HepG2 (cell line): ENCODE results near the gene NEMF. TPM values are rescaled to one million over a fixed set of nuclear protein-coding genes. Genes with fewer than 3 reads are reported as not detected.

Experiments used
- ATAC-seq: fragments of 200-7000 bp; cut with Tn5 transposase; 3 replicates; pipeline ENCODE4 v1.9.1; 2020; ENCODE audit warnings: mild to moderate bottlenecking, moderate library complexity
- BruUV-seq: library from RNA; stranded (reverse); fragments of 400-500 nt; replicated peaks from 2 replicates; lab custom pipeline; 2021; lab: Mats Ljungman, UMichigan
- CTCF ChIA-PET: fragments of 300-600 bp; formaldehyde crosslinking; extraction: SDS; loops from one replicate; lab custom pipeline; 2021; ENCODE audit warnings: low total read pairs, inconsistent platforms, low intra/inter-chr PET ratio; lab: Yijun Ruan, JAX
- POLR2A ChIA-PET: fragments of 350-600 bp; sonication (Branson Sonifier 250); formaldehyde crosslinking; loops from one replicate; lab custom pipeline; 2020; ENCODE audit warnings: antibody characterized with exemption, inconsistent platforms; lab: Yijun Ruan, JAX
- DNase-seq: peaks from one replicate; pipeline ENCODE4 v3.0.0-alpha.2; 2015; ENCODE audit warnings: low spot score
- FAIRE-seq: peaks from 3 replicates; lab custom pipeline; 2011; peaks lifted over from hg19 to GRCh38; lab: Jason Lieb, UNC
- H2AFZ ChIP-seq: one replicate; pipeline ENCODE4 v1.6.1; 2011; ENCODE audit warnings: low read length, inconsistent platforms
- H3K27ac ChIP-seq: fragments of 300-600 bp; 3 replicates; pipeline ENCODE4 v1.8.0; 2011; ENCODE audit warnings: mixed run types, mild to moderate bottlenecking, mixed read lengths, low read length, inconsistent platforms; ENCODE audit not compliant: insufficient read depth; ENCODE audit errors: extremely low read length
- H3K27me3 ChIP-seq, 2 experiments: fragments of 200-600 bp in 1 of 2; 2 replicates in 1 of 2; 3 replicates in 1 of 2; pipeline versions ENCODE4 v1.6.0 to v1.8.0; 2011; ENCODE audit warnings: low read length in 2 of 2, mild to moderate bottlenecking in 2 of 2, moderate library complexity in 2 of 2, inconsistent platforms in 1 of 2; ENCODE audit not compliant: insufficient read depth in 2 of 2, control insufficient read depth in 1 of 2
- H3K36me3 ChIP-seq, 2 experiments: fragments of 200-600 bp in 1 of 2; replicated peaks in 1 of 2; 2 replicates in 1 of 2; 3 replicates in 1 of 2; pipeline versions ENCODE4 v1.5.1 to v1.8.0; 2011; ENCODE audit warnings: low read length in 2 of 2, inconsistent platforms in 1 of 2; ENCODE audit not compliant: insufficient read depth in 2 of 2, control insufficient read depth in 1 of 2
- H3K4me1 ChIP-seq: 2 replicates; pipeline ENCODE4 v1.5.1; 2012; ENCODE audit warnings: low read length, inconsistent platforms; ENCODE audit not compliant: insufficient read depth
- H3K4me2 ChIP-seq: 2 replicates; pipeline ENCODE4 v1.6.0; 2011; ENCODE audit warnings: low read depth, low read length, inconsistent platforms
- H3K4me3 ChIP-seq, 3 experiments: fragments of 200-600 bp in 1 of 3; sonication (generic), shearing (Covaris generic) in 1 of 3; replicated peaks in 1 of 3; 2 replicates each; pipeline ENCODE4 v1.5.1; 2011 to 2016; ENCODE audit warnings: low read length in 3 of 3, inconsistent platforms in 2 of 3, low read depth in 2 of 3, mild to moderate bottlenecking in 2 of 3, control low read depth in 1 of 3, mixed read lengths in 1 of 3; ENCODE audit not compliant: insufficient read depth in 1 of 3
- H3K79me2 ChIP-seq: one replicate; pipeline ENCODE4 v1.6.1; 2011; ENCODE audit warnings: low read length, inconsistent platforms; ENCODE audit not compliant: insufficient read depth
- H3K9ac ChIP-seq: 2 replicates; pipeline ENCODE4 v1.6.0; 2011; ENCODE audit warnings: mild to moderate bottlenecking, low read depth, low read length, inconsistent platforms; ENCODE audit not compliant: insufficient read depth
- H3K9me3 ChIP-seq: 2 replicates; pipeline ENCODE4 v1.5.1; 2012; ENCODE audit warnings: mild to moderate bottlenecking, low read length
- H4K20me1 ChIP-seq: 2 replicates; pipeline ENCODE4 v1.6.0; 2011; ENCODE audit warnings: inconsistent platforms, mild to moderate bottlenecking, low read length, moderate library complexity; ENCODE audit not compliant: insufficient read depth
- NFE2L2 ChIP-seq: fragments of 150-350 bp; IDR thresholded peaks from 2 replicates; pipeline ENCODE4 v1.6.1; 2014; ENCODE audit warnings: low read length
- ZNF709 ChIP-seq: sonication (generic); formaldehyde crosslinking; IDR thresholded peaks from 2 replicates; pipeline ENCODE4 v1.5.0; 2020; ENCODE audit warnings: mild to moderate bottlenecking, missing genetic modification reagents
- WGBS: methylation state at CpG from one replicate; pipeline ENCODE4 v1.1.6; 2017; ENCODE audit warnings: low lambda C conversion rate; 5-methylcytosine and 5-hydroxymethylcytosine counted together
- in situ Hi-C: cut with HindIII; loops from 2 replicates; pipeline ENCODE4 v1.10.0; 2017; ENCODE audit warnings: low pct_unique_long_range_greater_than_20kb; ENCODE audit not compliant: extremely low pct_ligation_motif_present
- intact Hi-C: fragments of 100-400 bp; cut with micrococcal nuclease; formaldehyde crosslinking; loops from one replicate; pipeline ENCODE4 v1.10.0; 2022; ENCODE audit not compliant: unreplicated experiment
- polyA plus RNA-seq, 8 experiments: library from polyadenylated mRNA; depleted of rRNA in 3 of 8; stranded (reverse) in 7 of 8; unstranded in 1 of 8; fragments of >200 nt; fragmentation: Illumina TruSeq in 4 of 8; extraction: Trizol in 4 of 8; gene quantifications; 2 replicates each; pipeline versions ENCODE4 v1.2.1 to v1.2.3, GENCODE V29; 2011 to 2016; ENCODE audit warnings: low read depth in 4 of 8, missing spikeins in 1 of 8, mixed read lengths in 1 of 8; ENCODE audit not compliant: insufficient read depth in 1 of 8
- total RNA-seq, 5 experiments: library from RNA; depleted of rRNA; stranded (reverse); fragments of >200 nt; fragmentation: Illumina TruSeq; extraction: Trizol; gene quantifications; 2 replicates each; pipeline ENCODE4 v1.2.3, GENCODE V29; 2016; ENCODE audit warnings: low read depth in 1 of 5
- TF ChIP-seq, protein P1 (sequence below): fragments of 450-650 bp; IDR thresholded peaks from 2 replicates; pipeline ENCODE4 v1.6.1; 2017; ENCODE audit warnings: mild to moderate bottlenecking

The NEMF gene
- total and polyA plus RNA-seq, 2 of the 13 experiments (the other 11 are each of a cell fraction or from before 2014, with no cell fraction given) = 21.3 to 57.9 TPM

DNA sequence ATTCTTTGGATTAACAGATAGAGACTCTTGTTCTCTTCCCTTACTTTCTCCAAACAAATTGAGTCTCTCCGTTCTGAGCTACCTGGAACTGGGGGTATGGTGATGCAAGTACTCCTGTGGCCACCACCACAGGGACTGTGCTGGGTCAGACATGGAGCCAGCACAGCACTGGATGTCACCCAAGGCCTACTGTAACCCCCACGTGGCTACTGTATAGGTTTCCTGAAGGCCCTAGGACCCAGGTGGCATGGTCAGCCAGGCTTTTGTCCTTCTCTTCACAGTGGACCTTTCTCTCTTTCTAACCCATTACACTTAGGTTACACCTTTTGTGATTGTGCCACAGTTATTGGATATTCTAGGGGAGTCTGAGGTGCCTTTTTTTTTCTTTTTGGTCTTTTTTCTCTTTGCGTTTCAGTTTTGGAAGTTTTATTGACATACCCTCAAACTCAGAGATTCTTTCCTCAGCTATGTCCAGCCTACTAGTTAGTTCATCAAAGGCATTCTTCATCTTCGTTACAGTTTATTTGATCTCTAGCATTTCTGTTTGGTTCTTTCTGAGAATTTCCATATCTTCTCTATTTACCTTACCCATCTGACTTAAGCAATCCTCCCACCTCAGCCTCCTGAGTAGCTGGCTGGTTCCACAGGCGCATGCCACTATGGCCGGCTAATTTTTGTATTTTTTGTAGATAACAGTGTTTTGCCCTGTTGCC, 90.6 kb downstream of the NEMF start (continued):
- TF ChIP-seq, protein P1, sequence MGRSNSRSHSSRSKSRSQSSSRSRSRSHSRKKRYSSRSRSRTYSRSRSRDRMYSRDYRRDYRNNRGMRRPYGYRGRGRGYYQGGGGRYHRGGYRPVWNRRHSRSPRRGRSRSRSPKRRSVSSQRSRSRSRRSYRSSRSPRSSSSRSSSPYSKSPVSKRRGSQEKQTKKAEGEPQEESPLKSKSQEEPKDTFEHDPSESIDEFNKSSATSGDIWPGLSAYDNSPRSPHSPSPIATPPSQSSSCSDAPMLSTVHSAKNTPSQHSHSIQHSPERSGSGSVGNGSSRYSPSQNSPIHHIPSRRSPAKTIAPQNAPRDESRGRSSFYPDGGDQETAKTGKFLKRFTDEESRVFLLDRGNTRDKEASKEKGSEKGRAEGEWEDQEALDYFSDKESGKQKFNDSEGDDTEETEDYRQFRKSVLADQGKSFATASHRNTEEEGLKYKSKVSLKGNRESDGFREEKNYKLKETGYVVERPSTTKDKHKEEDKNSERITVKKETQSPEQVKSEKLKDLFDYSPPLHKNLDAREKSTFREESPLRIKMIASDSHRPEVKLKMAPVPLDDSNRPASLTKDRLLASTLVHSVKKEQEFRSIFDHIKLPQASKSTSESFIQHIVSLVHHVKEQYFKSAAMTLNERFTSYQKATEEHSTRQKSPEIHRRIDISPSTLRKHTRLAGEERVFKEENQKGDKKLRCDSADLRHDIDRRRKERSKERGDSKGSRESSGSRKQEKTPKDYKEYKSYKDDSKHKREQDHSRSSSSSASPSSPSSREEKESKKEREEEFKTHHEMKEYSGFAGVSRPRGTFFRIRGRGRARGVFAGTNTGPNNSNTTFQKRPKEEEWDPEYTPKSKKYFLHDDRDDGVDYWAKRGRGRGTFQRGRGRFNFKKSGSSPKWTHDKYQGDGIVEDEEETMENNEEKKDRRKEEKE = no peak

DNA sequence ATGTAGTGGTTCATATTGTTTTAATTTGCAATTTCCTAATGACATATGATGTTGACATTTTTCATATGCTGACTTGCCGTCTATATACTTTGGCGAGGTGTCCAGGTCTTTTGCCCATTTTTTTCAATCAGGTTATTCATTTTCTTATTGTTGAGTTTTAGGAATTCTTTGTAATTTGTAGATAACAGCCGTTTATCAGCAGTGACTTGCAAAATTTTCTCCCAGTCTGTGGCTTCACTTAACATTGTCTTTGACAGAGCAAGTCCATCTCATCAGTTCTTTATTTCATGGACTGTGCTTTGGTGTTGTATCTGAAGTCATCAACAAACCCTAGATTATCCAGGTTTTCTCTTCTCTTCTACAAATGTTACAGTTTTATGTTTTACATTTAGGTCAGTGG, 97.2 kb downstream of the NEMF start:
- POLR2A ChIA-PET = no interaction called here
- H2AFZ ChIP-seq = no peak overlapping the region
- intact Hi-C loops = no loop called here
- CTCF ChIA-PET = no interaction called here
- BruUV-seq = no TSS peak
- H3K9me3 ChIP-seq = no peaks in the 10 kb centered on the region
- no peak overlapping the region for H3K9ac ChIP-seq
- H3K36me3 ChIP-seq = no peaks in the 10 kb centered on the region
- no peak overlapping the region for H3K27ac ChIP-seq
- H3K79me2 ChIP-seq = no peaks in the 10 kb centered on the region
- H4K20me1 ChIP-seq = no peaks in the 10 kb centered on the region
- no peak for ATAC-seq
- in situ Hi-C loops = no loop called here
- no peaks in the 10 kb centered on the region for H3K4me1 ChIP-seq
- no peak for FAIRE-seq
- H3K4me2 ChIP-seq = no peak overlapping the region
- no peaks in the 10 kb centered on the region for H3K27me3 ChIP-seq
- H3K4me3 ChIP-seq = no peak overlapping the region
- TF ChIP-seq ZNF709 (no peak), NFE2L2 (peak; percentile 65)
- no peak for DNase-seq
- WGBS = 20% methylated on average over 3 of the region's 3 CpGs
